Prostate gland (tissue), 2 donors: ENCODE data around the gene ZNRF3.

Source experiments
- POLR2A ChIP-seq: fragments of 450-650 bp; IDR thresholded peaks from one replicate; pipeline ENCODE4 v1.6.1; 2016; ENCODE audit warnings: antibody characterized with exemption, mild to moderate bottlenecking
- POLR2AphosphoS5 ChIP-seq: sonication (generic); formaldehyde crosslinking; IDR thresholded peaks from one replicate; pipeline ENCODE4 v1.6.1; 2017; ENCODE audit warnings: antibody characterized with exemption
- TF ChIP-seq, protein P1 (sequence below), 4 experiments: fragments of 200-600 bp in 2 of 4; fragments of 450-650 bp in 2 of 4; sonication (generic) in 2 of 4; IDR thresholded peaks; 1 replicate in 3 of 4; 2 replicates in 1 of 4; pipeline ENCODE4 v1.5.1; 2016 to 2019; ENCODE audit warnings: antibody characterized with exemption in 4 of 4, mild to moderate bottlenecking in 2 of 4, moderate library complexity in 2 of 4

- TF ChIP-seq POLR2A (no peak), POLR2AphosphoS5 (no peak)
- TF ChIP-seq, protein P1, sequence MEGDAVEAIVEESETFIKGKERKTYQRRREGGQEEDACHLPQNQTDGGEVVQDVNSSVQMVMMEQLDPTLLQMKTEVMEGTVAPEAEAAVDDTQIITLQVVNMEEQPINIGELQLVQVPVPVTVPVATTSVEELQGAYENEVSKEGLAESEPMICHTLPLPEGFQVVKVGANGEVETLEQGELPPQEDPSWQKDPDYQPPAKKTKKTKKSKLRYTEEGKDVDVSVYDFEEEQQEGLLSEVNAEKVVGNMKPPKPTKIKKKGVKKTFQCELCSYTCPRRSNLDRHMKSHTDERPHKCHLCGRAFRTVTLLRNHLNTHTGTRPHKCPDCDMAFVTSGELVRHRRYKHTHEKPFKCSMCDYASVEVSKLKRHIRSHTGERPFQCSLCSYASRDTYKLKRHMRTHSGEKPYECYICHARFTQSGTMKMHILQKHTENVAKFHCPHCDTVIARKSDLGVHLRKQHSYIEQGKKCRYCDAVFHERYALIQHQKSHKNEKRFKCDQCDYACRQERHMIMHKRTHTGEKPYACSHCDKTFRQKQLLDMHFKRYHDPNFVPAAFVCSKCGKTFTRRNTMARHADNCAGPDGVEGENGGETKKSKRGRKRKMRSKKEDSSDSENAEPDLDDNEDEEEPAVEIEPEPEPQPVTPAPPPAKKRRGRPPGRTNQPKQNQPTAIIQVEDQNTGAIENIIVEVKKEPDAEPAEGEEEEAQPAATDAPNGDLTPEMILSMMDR (IDR thresholded peaks at IDR 0.05) = no peak
These were observed 44.3 kb downstream of the ZNRF3 start for GRCh38 chr22:28927630-28928029.
